Activated naive CD8-positive, alpha-beta T cell (primary cell): Measurements from ENCODE around the gene FCN1.

ENCODE experiments used
- H3K27ac Mint-ChIP-seq: one replicate; pipeline ENCODE4 v1.8.0; 2021; ENCODE audit warnings: mixed read lengths
- H3K27me3 Mint-ChIP-seq: one replicate; pipeline ENCODE4 v1.8.0; 2021; ENCODE audit warnings: mixed read lengths
- H3K36me3 Mint-ChIP-seq: one replicate; pipeline ENCODE4 v1.8.0; 2021; ENCODE audit warnings: mixed read lengths
- H3K4me1 Mint-ChIP-seq: one replicate; pipeline ENCODE4 v1.8.0; 2021; ENCODE audit warnings: low read depth, mixed read lengths
- H3K4me3 Mint-ChIP-seq: one replicate; pipeline ENCODE4 v1.8.0; 2021; ENCODE audit warnings: mild to moderate bottlenecking, mixed read lengths
- H3K9me3 Mint-ChIP-seq: one replicate; pipeline ENCODE4 v1.8.0; 2021; ENCODE audit warnings: low read depth, mixed read lengths

FCN1 gene

GRCh38 chr9:134887219-134887618 is 30.5 kb downstream of the FCN1 start:
- H3K36me3 Mint-ChIP-seq, result no peaks in the 10 kb centered on the region
- no peak overlapping the region for H3K4me3 Mint-ChIP-seq
- peaks cover 2% of the 10 kb centered on the region for H3K4me1 Mint-ChIP-seq
- H3K9me3 Mint-ChIP-seq, result no peaks in the 10 kb centered on the region
- peaks cover 4% of the 10 kb centered on the region for H3K27me3 Mint-ChIP-seq
- no peak overlapping the region for H3K27ac Mint-ChIP-seq

GRCh38 chr9:134886413-134886913 is 31.2 kb downstream of the FCN1 start:
- H3K36me3 Mint-ChIP-seq, result no peaks in the 10 kb centered on the region
- peaks cover 4% of the 10 kb centered on the region for H3K27me3 Mint-ChIP-seq
- no peaks in the 10 kb centered on the region for H3K9me3 Mint-ChIP-seq
- H3K4me1 Mint-ChIP-seq, result peaks cover 2% of the 10 kb centered on the region
- H3K27ac Mint-ChIP-seq, result no peak overlapping the region
- H3K4me3 Mint-ChIP-seq, result no peak overlapping the region

DNA sequence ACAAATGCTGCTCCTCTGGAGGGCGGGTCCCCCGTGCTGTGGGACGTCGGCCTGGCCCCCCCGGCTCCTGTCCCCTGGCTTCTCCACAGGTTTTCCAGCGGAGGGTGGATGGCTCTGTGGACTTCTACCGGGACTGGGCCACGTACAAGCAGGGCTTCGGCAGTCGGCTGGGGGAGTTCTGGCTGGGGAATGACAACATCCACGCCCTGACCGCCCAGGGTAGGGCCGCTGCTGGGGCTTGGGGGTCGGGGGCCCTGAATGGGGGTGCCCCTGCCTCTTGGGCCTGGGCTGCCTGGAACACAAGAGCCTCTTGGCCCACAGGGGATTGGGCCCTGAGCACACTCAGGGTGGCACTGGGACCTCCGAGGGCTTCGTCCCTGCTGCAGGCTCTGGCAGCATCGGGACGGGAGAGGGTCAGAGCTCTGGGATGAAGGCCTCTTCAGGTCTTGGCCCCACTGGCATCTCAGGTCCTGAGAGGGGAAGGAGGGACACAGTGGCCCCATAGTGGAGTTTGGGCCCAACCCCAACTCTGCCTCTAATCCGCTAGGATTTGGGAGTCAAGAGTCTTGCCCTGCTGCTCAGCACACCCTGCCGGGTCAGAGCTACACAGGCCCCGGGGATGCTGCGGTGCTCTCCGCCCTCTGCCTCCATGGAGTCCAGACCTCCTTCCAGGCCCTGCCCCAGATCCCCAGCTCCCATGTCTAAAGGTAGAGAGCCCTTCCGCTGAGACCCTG is 31.9 kb downstream of the FCN1 start:
- peaks cover 2% of the 10 kb centered on the region for H3K4me1 Mint-ChIP-seq
- H3K27ac Mint-ChIP-seq, result no peak overlapping the region
- no peaks in the 10 kb centered on the region for H3K9me3 Mint-ChIP-seq
- H3K27me3 Mint-ChIP-seq, result peaks cover under 1% of the 10 kb centered on the region
- H3K36me3 Mint-ChIP-seq, result no peaks in the 10 kb centered on the region
- H3K4me3 Mint-ChIP-seq, result no peak overlapping the region

GRCh38 chr9:134885001-134885678 is 32.6 kb downstream of the FCN1 start:
- Mint-ChIP-seq H3K27me3 (no peaks in the 10 kb centered on the region), H3K4me1 (peaks cover 2% of the 10 kb centered on the region), H3K36me3 (no peaks in the 10 kb centered on the region), H3K9me3 (no peaks in the 10 kb centered on the region), H3K27ac (no peak overlapping the region), H3K4me3 (no peak overlapping the region)

DNA sequence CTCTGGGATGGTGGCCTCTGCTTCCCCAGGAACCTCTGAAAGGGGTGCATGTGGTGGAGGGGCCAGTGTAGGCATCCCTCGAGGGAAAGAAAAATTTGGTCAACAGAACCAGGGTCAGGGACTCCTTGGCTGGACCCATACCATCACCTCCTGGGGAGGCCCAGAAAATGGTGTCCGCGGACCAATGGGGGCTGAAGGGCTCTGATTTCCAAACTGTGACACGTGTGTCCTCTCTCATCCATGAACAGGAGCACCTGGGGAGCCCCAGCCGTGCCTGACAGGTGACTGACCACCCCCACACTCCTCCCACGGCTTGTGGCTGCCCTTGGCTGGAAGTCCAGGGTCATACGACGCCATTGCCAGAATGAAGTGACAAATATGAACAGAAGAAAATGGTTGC is 33.2 kb downstream of the FCN1 start:
- Mint-ChIP-seq H3K4me3 (no peak overlapping the region), H3K9me3 (no peaks in the 10 kb centered on the region), H3K4me1 (peaks cover 2% of the 10 kb centered on the region), H3K27ac (no peak overlapping the region), H3K27me3 (no peaks in the 10 kb centered on the region), H3K36me3 (no peaks in the 10 kb centered on the region)

DNA sequence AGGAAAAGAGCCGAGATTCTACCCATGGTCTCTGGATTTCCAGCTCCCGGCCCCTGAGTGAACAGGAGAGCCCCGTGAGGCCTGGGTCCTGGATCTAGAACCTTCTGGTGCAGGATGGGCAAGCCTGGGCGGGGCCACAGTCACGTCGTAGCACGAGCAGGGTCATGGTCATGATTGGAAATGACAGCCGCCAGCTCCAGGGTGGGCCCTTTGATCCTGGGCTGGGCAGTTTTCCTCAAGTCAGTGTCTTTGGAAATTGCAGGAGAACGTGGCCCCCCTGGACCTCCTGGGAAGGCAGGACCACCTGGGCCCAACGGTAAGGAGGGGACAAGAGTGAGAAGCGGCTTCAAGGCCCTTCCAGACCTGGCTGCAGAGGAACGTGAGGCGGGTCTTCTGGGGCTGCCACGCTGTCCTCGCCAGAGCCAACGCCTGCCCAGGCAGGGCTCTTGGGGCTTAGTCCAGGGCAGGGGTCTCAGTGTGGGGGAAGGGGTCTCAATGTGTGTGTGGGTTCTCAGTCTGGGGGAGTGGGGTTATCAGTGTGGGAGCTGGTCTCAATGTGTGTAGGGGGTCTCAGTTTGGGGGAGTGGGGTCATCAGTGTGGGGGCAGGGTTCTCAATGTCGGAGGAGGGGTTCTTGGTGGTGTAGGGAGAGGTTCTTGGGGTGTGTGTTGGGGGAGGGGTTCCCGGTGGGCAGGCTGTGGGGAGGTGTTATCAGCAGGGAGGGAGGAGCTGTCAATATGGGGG is 34.5 kb downstream of the FCN1 start:
- Mint-ChIP-seq H3K27ac (no peak overlapping the region), H3K4me1 (peaks cover 2% of the 10 kb centered on the region), H3K4me3 (no peak overlapping the region), H3K9me3 (no peaks in the 10 kb centered on the region), H3K27me3 (no peaks in the 10 kb centered on the region), H3K36me3 (no peaks in the 10 kb centered on the region)

- H3K4me1 Mint-ChIP-seq, result no peaks in the 10 kb centered on the region
- no peak overlapping the region for H3K4me3 Mint-ChIP-seq
- no peak overlapping the region for H3K27ac Mint-ChIP-seq
- H3K9me3 Mint-ChIP-seq, result no peaks in the 10 kb centered on the region
- H3K36me3 Mint-ChIP-seq, result no peaks in the 10 kb centered on the region
- H3K27me3 Mint-ChIP-seq, result no peaks in the 10 kb centered on the region
Observed at GRCh38 chr9:134882204-134882785, 35.4 kb downstream of the FCN1 start.

GRCh38 chr9:134881313-134881670 is 36.4 kb downstream of the FCN1 start:
- Mint-ChIP-seq H3K27ac (no peak overlapping the region), H3K36me3 (no peaks in the 10 kb centered on the region), H3K4me1 (no peaks in the 10 kb centered on the region), H3K9me3 (no peaks in the 10 kb centered on the region), H3K4me3 (no peak overlapping the region), H3K27me3 (no peaks in the 10 kb centered on the region)

- no peaks in the 10 kb centered on the region for H3K36me3 Mint-ChIP-seq
- H3K9me3 Mint-ChIP-seq, result no peaks in the 10 kb centered on the region
- no peak within 1 kb of the TSS for H3K27ac Mint-ChIP-seq
- no peak within 1 kb of the TSS for H3K4me3 Mint-ChIP-seq
- no peaks in the 10 kb centered on the region for H3K27me3 Mint-ChIP-seq
- no peaks in the 10 kb centered on the region for H3K4me1 Mint-ChIP-seq
Observed at GRCh38 chr9:134880484-134881312, 37.0 kb downstream of the FCN1 start, which contains the start of gene FCN2. FCN2 (plus strand) TSS chr9:134880810; CDS start chr9:134880822, 12 bp downstream.

DNA sequence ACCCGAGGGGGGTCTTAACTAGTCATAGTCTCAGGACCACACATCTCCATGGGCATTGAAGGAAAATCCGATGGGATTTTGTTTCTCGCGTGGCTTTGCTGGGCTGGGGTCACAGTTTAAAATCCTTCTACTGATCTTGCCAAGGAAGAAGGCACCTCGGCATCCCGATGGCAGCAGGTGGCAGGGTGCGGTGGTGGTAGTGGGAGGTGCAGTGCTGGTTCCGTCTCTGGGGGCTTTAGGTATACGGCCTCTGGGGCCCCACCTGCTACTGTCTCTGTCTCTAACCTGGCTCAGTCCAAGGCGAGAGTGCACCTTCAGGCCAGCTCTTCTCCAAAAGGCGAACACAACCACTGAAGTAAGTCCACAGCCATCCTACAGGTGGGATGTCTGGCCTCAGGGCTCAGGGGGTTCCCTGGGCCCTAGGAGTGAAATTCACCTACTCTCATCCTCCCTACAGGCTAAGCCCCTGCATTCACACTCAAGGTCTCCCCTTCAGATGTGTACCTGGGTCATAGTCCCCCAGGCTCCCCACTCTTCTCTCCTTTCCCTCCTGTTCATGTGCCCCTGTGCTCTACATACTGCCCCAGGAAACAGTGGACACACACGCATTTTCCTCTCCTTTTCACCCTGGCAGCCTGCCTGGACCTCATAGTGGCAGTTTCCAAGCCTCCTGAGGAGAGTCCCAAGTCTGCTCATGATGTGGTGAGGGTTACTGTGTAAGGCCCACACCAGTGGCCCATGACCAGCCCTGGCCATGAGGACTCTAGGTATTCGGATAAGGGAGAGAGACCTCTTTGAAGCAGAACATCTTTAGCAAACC is 37.8 kb downstream of the FCN1 start:
- H3K27me3 Mint-ChIP-seq, result no peaks in the 10 kb centered on the region
- no peaks in the 10 kb centered on the region for H3K4me1 Mint-ChIP-seq
- no peaks in the 10 kb centered on the region for H3K36me3 Mint-ChIP-seq
- no peaks in the 10 kb centered on the region for H3K9me3 Mint-ChIP-seq
- no peak overlapping the region for H3K27ac Mint-ChIP-seq
- H3K4me3 Mint-ChIP-seq, result no peak overlapping the region

- Mint-ChIP-seq H3K9me3 (no peaks in the 10 kb centered on the region), H3K4me3 (no peak overlapping the region), H3K36me3 (no peaks in the 10 kb centered on the region), H3K27ac (no peak overlapping the region), H3K4me1 (no peaks in the 10 kb centered on the region), H3K27me3 (peaks cover 2% of the 10 kb centered on the region)
Observed at GRCh38 chr9:134877541-134877940, 40.2 kb downstream of the FCN1 start.

DNA sequence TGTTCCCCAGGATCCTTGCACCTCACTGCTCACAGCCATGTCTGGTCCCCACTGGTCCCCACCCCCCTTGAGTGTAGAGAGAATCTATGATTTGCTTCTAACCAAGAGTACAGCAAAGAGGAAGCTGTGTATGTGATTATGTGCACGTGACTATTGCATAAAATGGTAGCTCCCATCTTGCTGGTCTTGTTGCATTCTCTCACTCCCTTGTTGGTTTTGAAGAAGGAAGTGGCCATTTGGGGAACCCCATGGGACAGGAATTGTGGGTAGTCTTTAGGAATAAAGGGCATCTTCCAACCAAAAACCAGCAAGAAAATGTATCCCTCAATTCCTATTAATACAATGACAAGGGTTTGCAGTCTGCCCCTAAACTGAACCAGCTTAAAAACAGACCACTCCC is 42.3 kb downstream of the FCN1 start:
- H3K4me1 Mint-ChIP-seq, result no peaks in the 10 kb centered on the region
- H3K36me3 Mint-ChIP-seq, result no peaks in the 10 kb centered on the region
- H3K4me3 Mint-ChIP-seq, result no peak overlapping the region
- H3K9me3 Mint-ChIP-seq, result no peaks in the 10 kb centered on the region
- H3K27me3 Mint-ChIP-seq, result peaks cover 2% of the 10 kb centered on the region
- H3K27ac Mint-ChIP-seq, result no peak overlapping the region

- peaks cover 2% of the 10 kb centered on the region for H3K27me3 Mint-ChIP-seq
Observed at GRCh38 chr9:134872482-134873231, 45.1 kb downstream of the FCN1 start.

More at GRCh38 chr9:134872482-134873231, 45.1 kb downstream of the FCN1 start:
- no peaks in the 10 kb centered on the region for H3K9me3 Mint-ChIP-seq
- no peak overlapping the region for H3K4me3 Mint-ChIP-seq
- H3K4me1 Mint-ChIP-seq, result no peaks in the 10 kb centered on the region
- no peaks in the 10 kb centered on the region for H3K36me3 Mint-ChIP-seq
- H3K27ac Mint-ChIP-seq, result no peak overlapping the region
